Fibroblast of the aortic adventitia (primary cell): ENCODE results near the gene BHLHE23. TPM values are rescaled to one million over a fixed set of nuclear protein-coding genes. Genes with fewer than 3 reads are reported as not detected.

Source experiments
- DNase-seq: peaks from one replicate; pipeline ENCODE4 v3.0.0-alpha.2; 2010; ENCODE audit warnings: low read depth
- H3K4me3 ChIP-seq: 2 replicates; pipeline ENCODE4 v1.5.1; 2011; ENCODE audit warnings: low read depth, mild to moderate bottlenecking, control low read depth, low read length, moderate library complexity
- CTCF ChIP-seq: IDR thresholded peaks from 2 replicates; pipeline ENCODE4 v1.5.1; 2011; ENCODE audit warnings: mild to moderate bottlenecking, low read length, control low read depth, inconsistent platforms; ENCODE audit not compliant: insufficient read depth
- total RNA-seq: library from RNA; depleted of rRNA; stranded (reverse); fragments of >200 nt; gene quantifications from 2 replicates; pipeline ENCODE4 v1.2.3, GENCODE V29; 2012; ENCODE audit warnings: low replicate concordance

The BHLHE23 gene
- total RNA-seq, 1 donor, result not detected

- no peak overlapping the region for H3K4me3 ChIP-seq
- DNase-seq, result no peak
- TF ChIP-seq CTCF, result no peak
Measured at GRCh38 chr20:63033794-63034709, 27.3 kb upstream of the BHLHE23 start.

- no peak for TF ChIP-seq CTCF
- H3K4me3 ChIP-seq, result no peak overlapping the region
- DNase-seq, result no peak
Measured at GRCh38 chr20:63032861-63033793, 26.4 kb upstream of the BHLHE23 start.

GRCh38 chr20:63032026-63032800, 25.4 kb upstream of the BHLHE23 start:
- no peak overlapping the region for H3K4me3 ChIP-seq
- no peak for DNase-seq
- no peak for TF ChIP-seq CTCF

GRCh38 chr20:63031251-63032014, 24.7 kb upstream of the BHLHE23 start:
- no peak for TF ChIP-seq CTCF
- H3K4me3 ChIP-seq, result no peak overlapping the region
- DNase-seq, result no peak

- no peak overlapping the region for H3K4me3 ChIP-seq
- no peak for TF ChIP-seq CTCF
- DNase-seq, result no peak
Measured at GRCh38 chr20:63029358-63030121, 22.8 kb upstream of the BHLHE23 start.
